ENCODE data around the gene AKAP1. TPM values are rescaled to one million over a fixed set of nuclear protein-coding genes. Genes with fewer than 3 reads are reported as not detected.

AKAP1 gene
- total RNA-seq, 5 donors from 2014 or later (not counting 1 experiment from before 2014, with no cell fraction given): 28.9 to 42.5 (median 35.6) TPM

DNA sequence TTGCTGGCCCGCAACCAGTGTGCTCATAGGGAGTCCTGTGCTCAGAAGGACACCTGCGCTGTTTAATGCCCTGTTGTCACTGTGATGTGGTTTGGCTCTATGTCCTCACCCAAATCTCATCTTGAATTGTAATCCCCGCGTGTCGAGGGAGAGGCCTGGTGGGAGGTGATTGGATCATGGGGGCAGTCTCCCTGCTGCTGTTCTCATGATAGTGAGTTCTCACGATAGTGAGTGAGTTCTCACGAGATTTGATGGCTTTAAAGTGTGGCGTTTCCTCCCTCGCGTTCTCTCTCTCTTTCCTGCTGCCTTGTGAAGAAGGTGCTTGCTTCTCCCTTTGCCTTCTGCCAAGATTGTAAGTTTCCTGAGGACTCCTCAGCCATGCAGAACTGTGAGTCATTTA lies 66.8 kb downstream of the AKAP1 start:
- Mint-ChIP-seq H3K4me3 (no peak overlapping the region), H3K36me3 (no peaks in the 10 kb centered on the region), H3K9me3 (peaks cover 0 to 6% (median 4%) of the 10 kb centered on the region in 3 donors), H3K27ac (no peak overlapping the region), H3K4me1 (no peaks in the 10 kb centered on the region), H3K27me3 (peaks cover 6% of the 10 kb centered on the region in 2 donors)
- 92% methylated on average over 5 of the region's 10 CpGs for WGBS (ENCODE audit: insufficient coverage)
- Histone ChIP-seq H3K4me1 (ENCODE audit: control insufficient read depth in 1 of 2, extremely low read depth in 1 of 2, insufficient read depth in 2 of 2, low read length in 2 of 2) (no peaks in the 10 kb centered on the region), H3K9me3 (no peaks in the 10 kb centered on the region), H3K4me3 (ENCODE audit: control insufficient read depth in 1 of 2, extremely low read depth in 1 of 2, low read length in 1 of 2) (no peak overlapping the region), H3K27ac (ENCODE audit: low read length) (no peak overlapping the region), H3K36me3 (ENCODE audit: control insufficient read depth in 2 of 2, extremely low read depth in 1 of 2, insufficient read depth in 1 of 2, low read length in 1 of 2) (no peaks in the 10 kb centered on the region), H3K27me3 (replicated peaks in 1 of 2; ENCODE audit: control insufficient read depth in 2 of 2, extremely low read depth in 1 of 2, insufficient read depth in 2 of 2, low read length in 1 of 2) (peaks cover 0 to 18% of the 10 kb centered on the region in 2 experiments)
- no peak for DNase-seq
- no peak for ATAC-seq (replicated peaks in 1 of 4)
- POLR2A ChIA-PET: no interaction called here
- CTCF ChIA-PET: no interaction called here

- no peaks in the 10 kb centered on the region for H3K4me1 Mint-ChIP-seq
- peaks cover 6% of the 10 kb centered on the region in 2 donors for H3K27me3 Mint-ChIP-seq
- Histone ChIP-seq H3K9me3 (no peaks in the 10 kb centered on the region), H3K4me3 (ENCODE audit: control insufficient read depth in 1 of 2, extremely low read depth in 1 of 2, low read length in 1 of 2) (no peak overlapping the region), H3K4me1 (ENCODE audit: control insufficient read depth in 1 of 2, extremely low read depth in 1 of 2, insufficient read depth in 2 of 2, low read length in 2 of 2) (no peaks in the 10 kb centered on the region), H3K27ac (ENCODE audit: low read length) (no peak overlapping the region), H3K36me3 (ENCODE audit: control insufficient read depth in 2 of 2, extremely low read depth in 1 of 2, insufficient read depth in 1 of 2, low read length in 1 of 2) (no peaks in the 10 kb centered on the region), H3K27me3 (replicated peaks in 1 of 2; ENCODE audit: control insufficient read depth in 2 of 2, extremely low read depth in 1 of 2, insufficient read depth in 2 of 2, low read length in 1 of 2) (peaks cover 0 to 15% of the 10 kb centered on the region in 2 experiments)
- H3K27ac Mint-ChIP-seq: no peak overlapping the region
- no peak overlapping the region for H3K4me3 Mint-ChIP-seq
- ChIA-PET POLR2A (no interaction called here), CTCF (no interaction called here)
- DNase-seq (no peak), ATAC-seq (replicated peaks in 1 of 4) (no peak)
- H3K9me3 Mint-ChIP-seq: peaks cover 0 to 6% (median 4%) of the 10 kb centered on the region in 3 donors
- WGBS (ENCODE audit: insufficient coverage): 85% methylated on average over 7 of the region's 7 CpGs
- H3K36me3 Mint-ChIP-seq: no peaks in the 10 kb centered on the region
Observed at GRCh38 chr17:57152967-57153528, 68.0 kb downstream of the AKAP1 start.

DNA sequence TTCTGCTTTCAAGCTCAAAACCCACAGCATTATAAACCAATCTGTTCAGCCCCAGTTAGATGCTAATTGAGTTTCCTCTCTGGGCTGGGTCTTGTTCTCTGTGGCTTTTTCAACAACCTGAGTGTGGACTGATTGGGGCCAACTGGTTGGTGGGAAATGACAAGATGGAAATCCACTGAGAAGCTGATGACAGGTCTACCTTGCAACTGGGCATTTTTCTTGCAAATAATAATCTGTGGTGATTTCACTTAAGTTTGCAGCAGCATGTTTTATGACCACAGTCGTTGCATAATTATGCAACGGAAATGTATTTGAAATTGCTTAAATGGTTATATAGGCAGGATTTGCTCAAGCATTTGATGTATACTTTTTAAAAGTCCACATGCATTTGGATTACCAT lies 69.9 kb downstream of the AKAP1 start:
- Mint-ChIP-seq H3K9me3 (no peaks in the 10 kb centered on the region), H3K27ac (no peak overlapping the region), H3K4me3 (no peak overlapping the region), H3K36me3 (no peaks in the 10 kb centered on the region), H3K27me3 (peaks cover 0 to 5% of the 10 kb centered on the region in 2 donors), H3K4me1 (no peaks in the 10 kb centered on the region)
- Histone ChIP-seq H3K9me3 (no peaks in the 10 kb centered on the region), H3K4me1 (ENCODE audit: control insufficient read depth in 1 of 2, extremely low read depth in 1 of 2, insufficient read depth in 2 of 2, low read length in 2 of 2) (no peaks in the 10 kb centered on the region), H3K27me3 (replicated peaks in 1 of 2; ENCODE audit: control insufficient read depth in 2 of 2, extremely low read depth in 1 of 2, insufficient read depth in 2 of 2, low read length in 1 of 2) (peaks cover 0 to 7% of the 10 kb centered on the region in 2 experiments), H3K4me3 (ENCODE audit: control insufficient read depth in 1 of 2, extremely low read depth in 1 of 2, low read length in 1 of 2) (no peak overlapping the region), H3K27ac (ENCODE audit: low read length) (no peak overlapping the region), H3K36me3 (ENCODE audit: control insufficient read depth in 2 of 2, extremely low read depth in 1 of 2, insufficient read depth in 1 of 2, low read length in 1 of 2) (no peaks in the 10 kb centered on the region)
- no peak for DNase-seq
- POLR2A ChIA-PET: interaction anchor here in 1 of 2 donors (0.6 kb wide), 1 partner anchor 232 kb away, joined by 9 read pairs; no protein-coding TSS in a partner anchor
- CTCF ChIA-PET: no interaction called here
- ATAC-seq (replicated peaks in 1 of 4): no peak
- WGBS (ENCODE audit: insufficient coverage): 73% methylated on average over 2 of the region's 2 CpGs

DNA sequence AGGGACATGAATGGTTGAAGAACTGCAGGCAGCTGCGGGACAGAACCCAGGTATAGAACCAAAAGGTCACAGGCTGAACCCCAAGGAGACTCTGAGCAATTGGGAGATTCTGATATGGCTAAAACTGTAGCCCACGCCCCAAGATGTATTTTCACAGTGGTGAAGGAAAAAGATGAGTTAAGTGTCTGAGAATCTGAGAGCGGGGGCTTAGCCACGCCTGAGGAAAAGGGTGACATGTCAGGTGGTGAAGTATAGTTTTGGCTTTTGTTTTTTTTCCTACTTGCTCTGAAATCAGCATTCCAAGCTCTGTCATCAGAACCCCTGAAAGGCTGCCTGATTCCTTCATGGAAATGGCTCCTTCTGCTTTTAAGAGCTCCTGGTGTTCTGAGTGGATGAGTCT lies 73.3 kb downstream of the AKAP1 start:
- POLR2A ChIA-PET: no interaction called here

GRCh38 chr17:57158795-57159194 lies 73.7 kb downstream of the AKAP1 start:
- ATAC-seq (replicated peaks in 1 of 4) (no peak), DNase-seq (no peak)
- no peaks in the 10 kb centered on the region for H3K36me3 Mint-ChIP-seq
- H3K9me3 ChIP-seq: no peaks in the 10 kb centered on the region
- no CpG with 5 or more reads among the region's 1 CpG for WGBS (ENCODE audit: insufficient coverage)
- no peaks in the 10 kb centered on the region for H3K4me1 ChIP-seq (ENCODE audit: control insufficient read depth in 1 of 2, extremely low read depth in 1 of 2, insufficient read depth in 2 of 2, low read length in 2 of 2)
- peaks cover 0 to 3% of the 10 kb centered on the region in 2 experiments for H3K27me3 ChIP-seq (replicated peaks in 1 of 2; ENCODE audit: control insufficient read depth in 2 of 2, extremely low read depth in 1 of 2, insufficient read depth in 2 of 2, low read length in 1 of 2)
- no peaks in the 10 kb centered on the region for H3K36me3 ChIP-seq (ENCODE audit: control insufficient read depth in 2 of 2, extremely low read depth in 1 of 2, insufficient read depth in 1 of 2, low read length in 1 of 2)
- peaks cover 0 to 5% (median 5%) of the 10 kb centered on the region in 3 donors for H3K9me3 Mint-ChIP-seq
- ChIA-PET CTCF (interaction anchor here in 1 of 2 donors (1.0 kb wide), 1 partner anchor 28 kb away, joined by 3 read pairs; no protein-coding TSS in a partner anchor), POLR2A (no interaction called here)
- H3K27ac ChIP-seq (ENCODE audit: low read length): no peak overlapping the region
- H3K4me1 Mint-ChIP-seq: no peaks in the 10 kb centered on the region
- H3K4me3 Mint-ChIP-seq: no peak overlapping the region
- H3K27me3 Mint-ChIP-seq: peaks cover 4 to 6% of the 10 kb centered on the region in 2 donors
- H3K27ac Mint-ChIP-seq: no peak overlapping the region
- no peak overlapping the region for H3K4me3 ChIP-seq (ENCODE audit: control insufficient read depth in 1 of 2, extremely low read depth in 1 of 2, low read length in 1 of 2)

More for the DNA sequence above, 73.3 kb downstream of the AKAP1 start:
- ATAC-seq (replicated peaks in 1 of 4) (no peak), DNase-seq (no peak)
- H3K27ac Mint-ChIP-seq: no peak overlapping the region
- Histone ChIP-seq H3K9me3 (no peaks in the 10 kb centered on the region), H3K27me3 (replicated peaks in 1 of 2; ENCODE audit: control insufficient read depth in 2 of 2, extremely low read depth in 1 of 2, insufficient read depth in 2 of 2, low read length in 1 of 2) (peaks cover 0 to 3% of the 10 kb centered on the region in 2 experiments), H3K36me3 (ENCODE audit: control insufficient read depth in 2 of 2, extremely low read depth in 1 of 2, insufficient read depth in 1 of 2, low read length in 1 of 2) (no peaks in the 10 kb centered on the region), H3K27ac (ENCODE audit: low read length) (no peak overlapping the region), H3K4me1 (ENCODE audit: control insufficient read depth in 1 of 2, extremely low read depth in 1 of 2, insufficient read depth in 2 of 2, low read length in 2 of 2) (no peaks in the 10 kb centered on the region), H3K4me3 (ENCODE audit: control insufficient read depth in 1 of 2, extremely low read depth in 1 of 2, low read length in 1 of 2) (no peak overlapping the region)
- CTCF ChIA-PET: interaction anchor here in 1 of 2 donors (1.0 kb wide), 1 partner anchor 27 kb away, joined by 3 read pairs; no protein-coding TSS in a partner anchor
- no peak overlapping the region for H3K4me3 Mint-ChIP-seq
- H3K36me3 Mint-ChIP-seq: no peaks in the 10 kb centered on the region
- H3K4me1 Mint-ChIP-seq: no peaks in the 10 kb centered on the region
- peaks cover 0 to 5% (median 5%) of the 10 kb centered on the region in 3 donors for H3K9me3 Mint-ChIP-seq
- peaks cover 4 to 6% of the 10 kb centered on the region in 2 donors for H3K27me3 Mint-ChIP-seq
- 71% methylated on average over 2 of the region's 4 CpGs for WGBS (ENCODE audit: insufficient coverage)

- no peak for ATAC-seq (replicated peaks in 1 of 4)
- Histone ChIP-seq H3K27ac (ENCODE audit: low read length) (no peak overlapping the region), H3K36me3 (ENCODE audit: control insufficient read depth in 2 of 2, extremely low read depth in 1 of 2, insufficient read depth in 1 of 2, low read length in 1 of 2) (no peaks in the 10 kb centered on the region), H3K27me3 (replicated peaks in 1 of 2; ENCODE audit: control insufficient read depth in 2 of 2, extremely low read depth in 1 of 2, insufficient read depth in 2 of 2, low read length in 1 of 2) (peaks cover 0 to 3% of the 10 kb centered on the region in 2 experiments), H3K4me3 (ENCODE audit: control insufficient read depth in 1 of 2, extremely low read depth in 1 of 2, low read length in 1 of 2) (no peak overlapping the region), H3K4me1 (ENCODE audit: control insufficient read depth in 1 of 2, extremely low read depth in 1 of 2, insufficient read depth in 2 of 2, low read length in 2 of 2) (no peaks in the 10 kb centered on the region), H3K9me3 (no peaks in the 10 kb centered on the region)
- DNase-seq: no peak
- POLR2A ChIA-PET: no interaction called here
- Mint-ChIP-seq H3K36me3 (no peaks in the 10 kb centered on the region), H3K4me3 (no peak overlapping the region), H3K4me1 (no peaks in the 10 kb centered on the region), H3K27me3 (peaks cover 4 to 6% of the 10 kb centered on the region in 2 donors), H3K9me3 (peaks cover 0 to 5% (median 5%) of the 10 kb centered on the region in 3 donors), H3K27ac (no peak overlapping the region)
- no CpG with 5 or more reads among the region's 3 CpGs for WGBS (ENCODE audit: insufficient coverage)
- CTCF ChIA-PET: no interaction called here
Observed at GRCh38 chr17:57160624-57161023, 75.6 kb downstream of the AKAP1 start.
